ENCODE data around the gene DGKG. TPM values are rescaled to one million over a fixed set of nuclear protein-coding genes. Genes with fewer than 3 reads are reported as not detected.

Gene DGKG
- total RNA-seq, 4 donors from 2014 or later = 1.2 to 13.7 (median 2.1) TPM

DNA sequence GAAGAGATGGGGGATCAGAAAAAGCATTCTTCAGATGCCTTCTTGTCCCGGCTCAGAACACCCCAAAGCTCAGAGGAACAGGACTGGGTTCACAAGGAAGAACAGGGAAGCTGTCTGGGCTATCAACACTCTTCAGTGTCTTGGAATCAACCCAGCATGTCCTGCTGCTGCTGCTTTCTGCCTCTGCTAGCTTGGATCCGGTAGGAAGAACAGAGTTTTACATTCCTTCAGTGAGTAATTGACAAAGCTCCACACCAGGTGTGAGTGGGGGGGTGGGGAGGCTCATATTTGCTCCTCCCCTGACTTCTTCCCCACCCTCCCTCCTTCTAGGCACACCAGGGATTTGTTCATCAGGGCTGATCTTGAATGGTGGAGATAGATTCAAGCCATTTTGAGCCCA is 240.1 kb downstream of the DGKG start:
- H3K27ac ChIP-seq = no peak overlapping the region
- H3K4me3 ChIP-seq = no peak overlapping the region
- intact Hi-C loops (cut with DNase I) = no loop called here
- H3K27me3 ChIP-seq = peaks cover 0 to 16% (median 0%) of the 10 kb centered on the region in 4 donors
- no peaks in the 10 kb centered on the region for H3K9me3 ChIP-seq
- H3K36me3 ChIP-seq = no peaks in the 10 kb centered on the region
- DNase-seq = no peak
- 15 to 45% methylated on average over 2 of the region's 2 CpGs for WGBS, 2 donors
- peaks cover 0 to 7% (median 0%) of the 10 kb centered on the region in 3 donors for H3K4me1 ChIP-seq
- TF ChIP-seq, protein P1, sequence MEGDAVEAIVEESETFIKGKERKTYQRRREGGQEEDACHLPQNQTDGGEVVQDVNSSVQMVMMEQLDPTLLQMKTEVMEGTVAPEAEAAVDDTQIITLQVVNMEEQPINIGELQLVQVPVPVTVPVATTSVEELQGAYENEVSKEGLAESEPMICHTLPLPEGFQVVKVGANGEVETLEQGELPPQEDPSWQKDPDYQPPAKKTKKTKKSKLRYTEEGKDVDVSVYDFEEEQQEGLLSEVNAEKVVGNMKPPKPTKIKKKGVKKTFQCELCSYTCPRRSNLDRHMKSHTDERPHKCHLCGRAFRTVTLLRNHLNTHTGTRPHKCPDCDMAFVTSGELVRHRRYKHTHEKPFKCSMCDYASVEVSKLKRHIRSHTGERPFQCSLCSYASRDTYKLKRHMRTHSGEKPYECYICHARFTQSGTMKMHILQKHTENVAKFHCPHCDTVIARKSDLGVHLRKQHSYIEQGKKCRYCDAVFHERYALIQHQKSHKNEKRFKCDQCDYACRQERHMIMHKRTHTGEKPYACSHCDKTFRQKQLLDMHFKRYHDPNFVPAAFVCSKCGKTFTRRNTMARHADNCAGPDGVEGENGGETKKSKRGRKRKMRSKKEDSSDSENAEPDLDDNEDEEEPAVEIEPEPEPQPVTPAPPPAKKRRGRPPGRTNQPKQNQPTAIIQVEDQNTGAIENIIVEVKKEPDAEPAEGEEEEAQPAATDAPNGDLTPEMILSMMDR (IDR thresholded peaks at IDR 0.05) = no peak
- no peak for TF ChIP-seq POLR2A (IDR thresholded peaks at IDR 0.05)

DNA sequence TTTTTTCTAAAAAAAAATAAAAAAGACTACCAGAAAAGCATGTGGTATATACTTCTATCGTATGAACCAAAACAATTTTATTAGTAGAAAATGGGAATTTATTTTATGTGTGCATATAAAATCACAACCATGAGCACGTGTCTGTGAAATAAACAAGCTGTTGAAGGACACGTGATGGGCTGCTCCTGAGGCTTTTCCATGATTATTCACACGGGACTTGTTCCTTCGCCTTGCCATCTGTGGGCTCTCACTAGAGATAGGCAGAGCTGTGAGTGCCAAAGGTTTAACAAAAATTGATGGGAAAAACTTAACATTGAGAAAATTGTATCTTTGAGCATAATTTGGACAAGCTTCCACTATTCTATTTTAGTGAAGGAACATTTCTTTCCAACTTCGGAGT is 240.8 kb downstream of the DGKG start:
- peaks cover 0 to 7% (median 0%) of the 10 kb centered on the region in 3 donors for H3K4me1 ChIP-seq
- peaks cover 0 to 19% (median 0%) of the 10 kb centered on the region in 4 donors for H3K27me3 ChIP-seq
- WGBS, 2 donors = 52 to 61% methylated on average over 6 of the region's 6 CpGs
- H3K9me3 ChIP-seq = no peaks in the 10 kb centered on the region
- no peak overlapping the region for H3K4me3 ChIP-seq
- no peak overlapping the region for H3K27ac ChIP-seq
- no peak for DNase-seq
- TF ChIP-seq, protein P1 (IDR thresholded peaks at IDR 0.05) = no peak
- no peak for TF ChIP-seq POLR2A (IDR thresholded peaks at IDR 0.05)
- intact Hi-C loops (cut with DNase I) = no loop called here
- H3K36me3 ChIP-seq = no peaks in the 10 kb centered on the region

DNA sequence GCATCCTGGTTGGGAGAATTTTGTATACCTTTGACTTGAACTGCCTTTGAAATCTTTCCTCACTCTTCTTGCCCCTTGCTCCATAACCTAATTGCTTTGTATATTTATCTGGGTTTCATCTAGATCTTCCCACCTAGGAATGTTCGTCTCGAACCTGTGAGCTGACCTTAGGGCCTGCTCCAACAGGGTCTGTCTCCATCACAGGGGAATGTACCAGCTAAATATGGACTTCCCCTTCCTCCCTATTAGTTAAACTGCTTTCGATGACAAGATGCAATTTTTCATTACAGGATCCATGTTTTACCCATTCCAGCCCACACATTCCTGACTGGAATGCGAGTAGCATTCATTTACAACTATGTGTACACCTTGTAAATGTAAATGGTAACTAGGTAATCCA is 242.5 kb downstream of the DGKG start:
- DNase-seq = no peak
- H3K4me1 ChIP-seq = peaks cover 0 to 7% (median 0%) of the 10 kb centered on the region in 3 donors
- 72 to 76% methylated on average over 4 of the region's 4 CpGs for WGBS, 2 donors
- H3K9me3 ChIP-seq = no peaks in the 10 kb centered on the region
- no peak overlapping the region for H3K4me3 ChIP-seq
- H3K36me3 ChIP-seq = no peaks in the 10 kb centered on the region
- no peak for TF ChIP-seq POLR2A (IDR thresholded peaks at IDR 0.05)
- TF ChIP-seq, protein P1 (IDR thresholded peaks at IDR 0.05) = no peak
- intact Hi-C loops (cut with DNase I) = no loop called here
- H3K27ac ChIP-seq = no peak overlapping the region
- peaks cover 0 to 29% (median 0%) of the 10 kb centered on the region in 4 donors for H3K27me3 ChIP-seq

DNA sequence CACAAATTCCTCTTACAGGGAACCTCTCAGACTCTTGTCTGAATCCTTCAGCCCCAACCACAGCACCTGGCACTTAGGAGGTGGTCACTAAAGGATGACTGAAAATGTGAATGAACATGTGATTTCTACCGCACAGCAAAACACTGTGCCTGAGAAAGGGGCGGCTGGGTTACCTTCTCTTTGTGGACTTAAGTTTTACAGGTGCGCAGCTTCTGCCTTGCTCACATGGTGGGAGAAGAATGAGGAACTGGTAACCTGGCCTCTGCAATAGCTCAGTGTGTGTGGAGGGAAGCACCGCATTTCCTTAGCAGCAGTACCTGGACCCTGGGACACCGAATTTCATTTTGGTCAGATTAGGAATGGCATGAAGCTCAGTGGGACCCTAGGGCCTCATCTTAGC is 243.3 kb downstream of the DGKG start:
- peaks cover 0 to 37% (median 0%) of the 10 kb centered on the region in 4 donors for H3K27me3 ChIP-seq
- 86 to 88% methylated on average over 3 to 5 of the region's 5 CpGs for WGBS, 2 donors

DNA sequence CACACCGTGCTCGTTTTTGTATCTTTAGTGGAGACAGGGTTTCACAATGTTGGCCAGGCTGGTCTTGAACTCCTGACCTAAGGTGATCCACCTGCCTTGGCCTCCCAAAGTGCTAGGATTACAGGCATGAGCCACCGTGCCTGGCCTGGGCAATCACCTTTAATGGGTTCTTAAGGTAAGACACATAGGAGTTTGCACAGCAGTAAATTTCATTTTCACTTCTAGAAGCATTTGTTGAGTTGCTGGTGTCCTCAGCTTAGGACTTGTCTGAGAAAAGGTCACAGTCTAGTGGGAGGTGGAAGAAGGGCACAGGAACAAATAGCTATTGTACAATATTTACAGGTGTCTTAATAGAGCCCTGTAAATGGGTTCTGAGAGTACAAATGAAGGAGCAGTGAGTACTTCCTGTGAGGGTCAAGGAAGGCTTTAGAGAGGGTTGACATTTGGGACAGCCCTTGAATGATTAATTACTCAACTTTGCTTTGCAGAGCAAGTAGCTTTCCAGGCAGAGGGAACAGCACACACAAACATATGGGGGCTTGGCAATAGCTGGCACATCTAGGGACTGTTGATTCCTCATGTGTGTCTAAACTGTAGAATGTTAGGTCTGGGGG is 244.4 kb downstream of the DGKG start:
- Histone ChIP-seq H3K9me3 (no peaks in the 10 kb centered on the region), H3K27ac (no peak overlapping the region), H3K27me3 (peaks cover 0 to 47% (median 0%) of the 10 kb centered on the region in 4 donors), H3K4me3 (no peak overlapping the region), H3K4me1 (peaks cover 0 to 7% (median 0%) of the 10 kb centered on the region in 3 donors), H3K36me3 (no peaks in the 10 kb centered on the region)
- intact Hi-C loops (cut with DNase I) = no loop called here
- TF ChIP-seq POLR2A (IDR thresholded peaks at IDR 0.05) = no peak
- TF ChIP-seq, protein P1 (IDR thresholded peaks at IDR 0.05) = no peak
- 93 to 100% methylated on average over 2 to 3 of the region's 3 CpGs for WGBS, 2 donors
- no peak for DNase-seq

More for the DNA sequence above, 243.3 kb downstream of the DGKG start:
- Histone ChIP-seq H3K4me3 (no peak overlapping the region), H3K27ac (no peak overlapping the region), H3K36me3 (no peaks in the 10 kb centered on the region), H3K4me1 (peaks cover 0 to 7% (median 0%) of the 10 kb centered on the region in 3 donors), H3K9me3 (no peaks in the 10 kb centered on the region)
- TF ChIP-seq POLR2A (IDR thresholded peaks at IDR 0.05) = no peak
- TF ChIP-seq, protein P1 (IDR thresholded peaks at IDR 0.05) = no peak
- no peak for DNase-seq
- intact Hi-C loops (cut with DNase I) = no loop called here
